Astrocyte (in vitro differentiated cells and primary cell): Measurements from ENCODE around the gene B4GALNT2. TPM values are rescaled to one million over a fixed set of nuclear protein-coding genes. Genes with fewer than 3 reads are reported as not detected.
"Not testable (repeated sequence)": the region's sequence is repeated elsewhere in the genome, so short reads cannot be mapped to it uniquely, and the experiment has no call there.

ENCODE experiments used
- DNase-seq: peaks from one replicate; pipeline ENCODE4 v3.0.0-alpha.2; 2010; ENCODE audit warnings: low read depth
- FAIRE-seq: peaks from 2 replicates; lab custom pipeline; 2011; peaks lifted over from hg19 to GRCh38; lab: Jason Lieb, UNC
- H2AFZ ChIP-seq: 2 replicates; pipeline ENCODE4 v1.6.0; 2012; ENCODE audit warnings: low read depth, low read length, inconsistent platforms
- H3K27ac ChIP-seq: 2 replicates; pipeline ENCODE4 v1.5.1; 2011; ENCODE audit warnings: low read depth, low read length, inconsistent platforms
- H3K27me3 ChIP-seq: 2 replicates; pipeline ENCODE4 v1.6.0; 2011; ENCODE audit warnings: low read length, inconsistent platforms; ENCODE audit not compliant: insufficient read depth
- H3K36me3 ChIP-seq: 2 replicates; pipeline ENCODE4 v1.5.1; 2011; ENCODE audit warnings: low read length, inconsistent platforms; ENCODE audit not compliant: insufficient read depth
- H3K4me1 ChIP-seq: 2 replicates; pipeline ENCODE4 v1.5.1; 2011; ENCODE audit warnings: low read length, inconsistent platforms; ENCODE audit not compliant: insufficient read depth
- H3K4me2 ChIP-seq: 2 replicates; pipeline ENCODE4 v1.6.0; 2012; ENCODE audit warnings: low read length, inconsistent platforms
- H3K4me3 ChIP-seq: 2 replicates; pipeline ENCODE4 v1.5.1; 2011; ENCODE audit warnings: low read depth, mild to moderate bottlenecking, low read length, inconsistent platforms; ENCODE audit not compliant: insufficient read depth
- H3K79me2 ChIP-seq: 2 replicates; pipeline ENCODE4 v1.6.0; 2012; ENCODE audit warnings: mild to moderate bottlenecking, low read length, inconsistent platforms; ENCODE audit not compliant: insufficient read depth
- H3K9ac ChIP-seq: 2 replicates; pipeline ENCODE4 v1.6.0; 2012; ENCODE audit warnings: mild to moderate bottlenecking, low read length, inconsistent platforms
- H3K9me3 ChIP-seq: 2 replicates; pipeline ENCODE4 v1.5.1; 2012; ENCODE audit warnings: low read depth, mild to moderate bottlenecking, low read length, inconsistent platforms; ENCODE audit not compliant: insufficient read depth
- H4K20me1 ChIP-seq: 2 replicates; pipeline ENCODE4 v1.6.0; 2012; ENCODE audit warnings: low read length, inconsistent platforms; ENCODE audit not compliant: insufficient read depth
- H3K27ac Mint-ChIP-seq: one replicate; pipeline ENCODE4 v1.8.0; 2021; ENCODE audit warnings: mild to moderate bottlenecking, mixed read lengths; ENCODE audit not compliant: unreplicated experiment
- H3K27me3 Mint-ChIP-seq: one replicate; pipeline ENCODE4 v1.8.0; 2021; ENCODE audit warnings: low read depth, mixed read lengths; ENCODE audit not compliant: unreplicated experiment
- H3K36me3 Mint-ChIP-seq: one replicate; pipeline ENCODE4 v1.8.0; 2021; ENCODE audit warnings: low read depth, mixed read lengths; ENCODE audit not compliant: unreplicated experiment
- H3K4me1 Mint-ChIP-seq: one replicate; pipeline ENCODE4 v1.8.0; 2021; ENCODE audit warnings: low read depth, mixed read lengths; ENCODE audit not compliant: unreplicated experiment
- H3K4me3 Mint-ChIP-seq: one replicate; pipeline ENCODE4 v1.8.0; 2021; ENCODE audit warnings: mild to moderate bottlenecking, moderate library complexity, mixed read lengths; ENCODE audit not compliant: unreplicated experiment
- H3K9me3 Mint-ChIP-seq: one replicate; pipeline ENCODE4 v1.8.0; 2021; ENCODE audit warnings: mild to moderate bottlenecking, mixed read lengths; ENCODE audit not compliant: unreplicated experiment
- CTCF ChIP-seq: IDR thresholded peaks from 2 replicates; pipeline ENCODE4 v1.5.1; 2011; ENCODE audit warnings: low read depth, mild to moderate bottlenecking, inconsistent platforms, low read length, moderate library complexity; ENCODE audit not compliant: insufficient read depth
- EZH2 ChIP-seq: IDR thresholded peaks from 2 replicates; pipeline ENCODE4 v1.6.1; 2012; ENCODE audit warnings: mild to moderate bottlenecking, low read length, inconsistent platforms; ENCODE audit not compliant: insufficient read depth
- total RNA-seq: library from RNA; stranded (reverse); gene quantifications from 2 replicates; pipeline ENCODE4 v1.2.1, GENCODE V29; 2021

Gene B4GALNT2
- total RNA-seq, 1 donor from 2014 or later: not detected

- no peak overlapping the region for H3K4me3 Mint-ChIP-seq
Observed at GRCh38 chr17:49125449-49125848, 7.1 kb upstream of the B4GALNT2 start.

GRCh38 chr17:49126183-49126859 is 6.2 kb upstream of the B4GALNT2 start:
- not testable (repeated sequence) for DNase-seq, H3K36me3 ChIP-seq, H3K4me3 Mint-ChIP-seq, H3K27ac Mint-ChIP-seq, H3K4me1 Mint-ChIP-seq, H3K27me3 ChIP-seq, H3K4me2 ChIP-seq, H3K27ac ChIP-seq, H2AFZ ChIP-seq, H3K79me2 ChIP-seq, H4K20me1 ChIP-seq, H3K4me1 ChIP-seq, H3K9ac ChIP-seq, H3K36me3 Mint-ChIP-seq, FAIRE-seq, H3K4me3 ChIP-seq
- H3K9me3 Mint-ChIP-seq: peaks cover 26% of the 10 kb centered on the region
- H3K27me3 Mint-ChIP-seq: peaks cover 19% of the 10 kb centered on the region
- H3K9me3 ChIP-seq: peaks cover 13% of the 10 kb centered on the region

More at GRCh38 chr17:49125449-49125848, 7.1 kb upstream of the B4GALNT2 start:
- FAIRE-seq (no peak), DNase-seq (no peak)
- H3K9me3 ChIP-seq: peaks cover 13% of the 10 kb centered on the region
- TF ChIP-seq CTCF (no peak), EZH2 (no peak)
- H3K36me3 ChIP-seq: no peaks in the 10 kb centered on the region
- Mint-ChIP-seq H3K9me3 (peaks cover 34% of the 10 kb centered on the region), H3K4me1 (no peaks in the 10 kb centered on the region), H3K36me3 (peaks cover 6% of the 10 kb centered on the region), H3K27ac (no peak overlapping the region), H3K27me3 (peaks cover 15% of the 10 kb centered on the region)
- H3K27ac ChIP-seq: no peak overlapping the region
- H3K4me1 ChIP-seq: no peaks in the 10 kb centered on the region
- no peaks in the 10 kb centered on the region for H3K79me2 ChIP-seq
- H3K27me3 ChIP-seq: no peaks in the 10 kb centered on the region
- no peak overlapping the region for H3K4me3 ChIP-seq
- no peak overlapping the region for H3K4me2 ChIP-seq
- no peak overlapping the region for H3K9ac ChIP-seq
- no peaks in the 10 kb centered on the region for H4K20me1 ChIP-seq
- no peak overlapping the region for H2AFZ ChIP-seq

GRCh38 chr17:49129359-49129950 is 3.1 kb upstream of the B4GALNT2 start:
- Histone ChIP-seq H3K9me3 (peaks cover 13% of the 10 kb centered on the region), H3K27me3 (peaks cover 15% of the 10 kb centered on the region)
- H2AFZ ChIP-seq, H3K4me1 ChIP-seq, H3K4me3 Mint-ChIP-seq, DNase-seq, H3K36me3 ChIP-seq, H3K27ac ChIP-seq, FAIRE-seq, H4K20me1 ChIP-seq, H3K4me2 ChIP-seq, H3K36me3 Mint-ChIP-seq, H3K4me1 Mint-ChIP-seq, H3K79me2 ChIP-seq, H3K4me3 ChIP-seq, H3K27ac Mint-ChIP-seq, H3K9ac ChIP-seq: not testable (repeated sequence)
- peaks cover 22% of the 10 kb centered on the region for H3K9me3 Mint-ChIP-seq
- peaks cover 40% of the 10 kb centered on the region for H3K27me3 Mint-ChIP-seq
